Fibroblast of gingiva (primary cell): Measurements from ENCODE around the gene HOXD9.

Source experiments
- DNase-seq: peaks from one replicate; pipeline ENCODE4 v3.0.0-alpha.2; 2011; ENCODE audit warnings: low read depth

The HOXD9 gene

GRCh38 chr2:176122683-176123410, at the start of gene HOXD9:
Gene HOXD9 (plus strand): TSS chr2:176122719. CDS start chr2:176122769, 50 bp downstream.
- no peak for DNase-seq

DNA sequence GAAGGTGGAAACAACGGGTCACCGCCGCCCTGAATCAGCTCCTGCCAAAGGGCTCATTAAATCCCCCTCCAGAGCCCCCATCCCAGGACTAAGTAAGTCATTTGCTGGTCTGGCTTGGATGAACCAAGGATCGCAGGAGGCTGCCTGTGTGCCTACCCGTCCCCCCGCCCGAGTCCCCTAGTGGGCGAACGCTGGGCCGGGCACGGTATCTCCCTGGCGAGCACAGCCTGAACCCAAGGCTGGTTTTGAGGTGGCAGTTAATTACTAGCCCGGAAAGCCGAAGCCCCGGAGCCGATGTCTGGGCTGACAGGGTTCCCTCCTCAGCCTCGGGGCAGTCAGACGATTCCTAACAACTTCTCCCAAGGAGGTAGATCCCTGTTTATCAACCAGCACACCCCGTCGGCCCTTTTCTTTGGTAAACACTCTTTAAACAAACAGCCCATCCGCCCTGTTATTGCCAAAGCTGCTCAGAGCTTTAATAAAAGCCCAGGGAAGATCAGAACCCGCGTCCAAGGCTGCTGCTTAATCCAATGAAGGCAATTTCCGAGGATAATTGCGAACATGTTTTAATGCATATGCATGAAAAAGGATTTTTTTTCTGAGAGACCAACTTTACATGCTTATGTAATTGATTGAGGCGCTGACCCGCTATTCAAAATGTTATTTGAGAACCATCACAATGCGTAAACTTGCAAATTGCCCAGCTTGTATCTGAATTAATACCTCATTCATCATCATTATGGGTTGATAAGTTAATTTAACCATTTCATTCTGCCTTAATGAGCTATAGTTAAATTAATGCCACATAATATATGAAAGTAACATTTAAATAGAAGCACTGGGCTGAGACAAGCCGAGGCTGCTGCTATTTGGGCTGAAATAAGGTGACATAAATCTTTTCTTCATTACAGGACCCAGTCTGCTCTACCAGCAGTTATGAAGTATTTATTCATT, 49.3 kb upstream of the HOXD9 start:
- DNase-seq, result no peak

GRCh38 chr2:176074919-176075425, 47.5 kb upstream of the HOXD9 start:
- no peak for DNase-seq

DNA sequence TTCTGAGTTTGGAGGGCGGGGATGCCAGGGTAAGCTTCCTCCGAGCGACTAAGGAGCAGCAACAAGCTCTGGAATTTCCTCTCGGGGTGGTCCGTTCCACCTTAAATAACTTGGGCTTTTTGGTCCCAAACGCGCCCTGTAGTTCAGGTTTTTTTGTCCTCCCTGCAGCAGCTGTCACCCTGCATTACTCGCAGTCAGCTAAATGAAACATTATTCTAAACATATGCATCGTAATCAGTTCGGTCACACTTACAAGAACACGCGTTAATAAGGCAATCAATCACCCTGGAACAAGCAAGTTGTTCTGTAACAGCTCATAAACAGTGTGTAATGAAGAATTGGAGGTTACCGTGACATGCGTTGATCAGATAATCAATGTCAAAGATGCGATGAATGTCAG, 47.0 kb upstream of the HOXD9 start:
- no peak for DNase-seq

GRCh38 chr2:176076063-176076462, 46.5 kb upstream of the HOXD9 start:
- no peak for DNase-seq

GRCh38 chr2:176076796-176077195, 45.7 kb upstream of the HOXD9 start:
- DNase-seq, result no peak

- DNase-seq, result no peak
Measured at GRCh38 chr2:176078541-176079284, 43.8 kb upstream of the HOXD9 start.

- DNase-seq, result no peak
Measured at GRCh38 chr2:176079285-176079830, 43.2 kb upstream of the HOXD9 start.

DNA sequence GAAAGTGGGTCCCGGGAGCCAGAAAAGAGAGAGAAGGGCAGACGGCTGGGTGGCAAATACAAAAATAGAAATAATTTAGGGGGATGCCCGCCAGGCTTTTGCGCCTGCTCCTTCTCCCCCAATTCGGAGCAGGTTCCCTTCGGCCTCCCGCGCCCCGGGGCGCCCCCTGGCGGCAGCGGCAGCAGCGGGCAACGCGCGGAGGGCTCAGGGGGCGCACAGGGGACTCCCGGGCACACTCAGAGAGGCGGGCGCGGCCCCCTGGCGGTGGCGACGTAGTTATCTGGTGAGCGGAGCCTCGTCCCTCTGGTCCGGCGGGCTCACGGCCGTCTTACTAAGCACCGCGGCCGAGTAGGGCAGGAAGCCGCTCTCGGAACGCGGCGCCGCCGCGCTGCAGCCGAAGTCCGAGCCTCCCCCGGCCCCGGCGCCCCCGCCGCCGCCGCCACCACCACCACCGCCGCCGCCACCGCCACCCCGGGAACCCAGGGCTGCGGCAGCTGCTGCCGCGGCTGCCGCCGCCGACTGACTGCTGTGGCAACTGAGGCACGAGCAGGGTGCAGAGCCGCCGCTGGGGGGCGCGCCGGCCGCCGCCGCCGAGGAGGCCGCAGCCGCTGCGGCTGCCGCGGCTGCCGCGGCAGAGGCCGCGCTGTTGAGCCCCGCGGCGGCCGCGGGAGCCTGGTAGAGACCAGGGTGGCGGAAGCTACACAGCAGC, 42.5 kb upstream of the HOXD9 start:
- no peak for DNase-seq

- no peak for DNase-seq
Measured at GRCh38 chr2:176080540-176081375, 41.8 kb upstream of the HOXD9 start.

- no peak for DNase-seq
Measured at GRCh38 chr2:176081376-176081836, 41.1 kb upstream of the HOXD9 start.

DNA sequence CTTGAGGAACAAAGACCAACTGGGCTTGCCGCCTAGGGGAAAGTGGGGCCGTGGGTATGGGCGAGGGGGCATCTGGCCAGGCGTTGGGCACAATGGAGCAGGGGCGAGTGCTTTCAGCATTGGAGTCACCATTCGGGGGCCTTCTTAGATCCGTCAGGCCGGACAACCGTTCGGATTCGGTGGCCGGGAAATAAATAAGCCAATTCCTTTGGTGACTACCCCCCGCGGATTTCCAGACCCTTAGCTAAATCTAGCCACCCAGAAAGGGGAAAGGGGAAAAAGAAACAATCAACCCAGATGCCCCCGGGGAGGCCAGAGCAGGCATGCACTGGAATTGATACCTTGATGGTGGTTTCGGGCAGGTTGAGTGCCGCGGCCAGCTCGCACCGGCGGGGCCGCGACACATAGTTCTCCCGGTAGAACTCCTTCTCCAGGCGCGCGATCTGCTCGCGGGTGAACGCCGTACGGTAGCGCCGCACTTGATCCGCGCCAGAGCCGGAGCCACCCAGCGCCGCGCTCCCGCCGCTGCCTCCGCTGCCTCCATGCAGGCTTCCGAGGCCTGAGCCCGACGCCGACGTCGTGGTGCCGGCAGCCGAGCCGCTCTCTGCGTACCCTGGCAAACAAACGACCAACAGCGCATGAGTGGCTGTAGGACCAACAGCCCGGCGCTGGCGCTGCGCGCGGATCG, 40.5 kb upstream of the HOXD9 start:
- DNase-seq, result no peak

DNA sequence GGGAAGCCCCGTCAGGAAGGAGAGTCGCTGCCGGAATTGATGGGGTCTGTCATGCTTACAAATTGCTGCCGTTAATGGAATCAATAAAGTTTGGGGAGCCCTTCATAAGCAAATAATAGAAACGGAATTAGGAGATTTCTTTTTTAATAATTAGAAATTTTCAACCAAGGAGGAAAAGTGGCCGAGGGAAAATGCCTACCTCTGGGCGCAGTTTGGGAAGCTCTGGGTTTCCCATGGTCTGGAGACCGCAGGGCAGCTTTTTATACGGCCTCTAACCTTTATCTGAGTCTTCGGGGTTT, 40.0 kb upstream of the HOXD9 start:
- DNase-seq, result no peak

GRCh38 chr2:176082824-176083751, 39.4 kb upstream of the HOXD9 start:
- no peak for DNase-seq

- no peak for DNase-seq
Measured at GRCh38 chr2:176083796-176084261, 38.7 kb upstream of the HOXD9 start, which contains the start of gene EVX2. Gene EVX2 (minus strand): TSS chr2:176083962. CDS start chr2:176083776, 186 bp downstream.

DNA sequence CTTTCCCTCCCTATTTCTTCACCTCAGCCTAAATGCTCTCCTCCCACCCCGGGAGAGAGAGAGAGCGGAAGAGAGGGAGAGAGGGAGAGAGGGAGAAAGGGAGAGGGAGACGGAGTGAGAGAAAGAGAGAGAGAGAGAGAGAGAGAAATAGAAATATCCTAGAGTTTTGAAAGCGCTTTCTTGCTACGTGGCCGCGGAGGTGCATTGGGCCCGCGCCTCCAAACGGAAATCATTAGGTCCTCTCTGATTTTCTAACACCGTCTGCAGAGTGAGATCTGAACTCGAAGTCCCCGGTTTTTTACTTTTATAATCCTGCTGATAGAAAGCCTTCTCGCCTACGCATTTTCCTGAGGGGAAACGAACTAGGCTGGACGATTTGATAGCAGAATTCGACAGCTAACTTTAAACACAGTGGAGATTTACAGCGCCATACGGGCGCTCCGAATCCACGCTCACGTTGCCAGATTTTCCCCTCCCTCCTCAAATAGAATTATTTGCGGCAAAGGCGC, 37.9 kb upstream of the HOXD9 start:
- no peak for DNase-seq

- DNase-seq, result no peak
Measured at GRCh38 chr2:176085120-176085788, 37.3 kb upstream of the HOXD9 start.
